OCI-LY1 (cell line): ENCODE results near the gene IRF8.

Experiments
- CTCF ChIP-seq: fragments of 200-600 bp; sonication (generic), shearing (Covaris generic); IDR thresholded peaks from 2 replicates; pipeline ENCODE4 v1.5.1; 2017; ENCODE audit warnings: mild to moderate bottlenecking, antibody characterized with exemption, low read length, moderate library complexity, mixed read lengths
- EZH2 ChIP-seq: fragments of 200-600 bp; sonication (generic), shearing (Covaris generic); IDR thresholded peaks from 2 replicates; pipeline ENCODE4 v1.8.0; 2017; ENCODE audit warnings: borderline replicate concordance, mixed run types, mild to moderate bottlenecking, antibody characterized with exemption, low read length, moderate library complexity, mixed read lengths

DNA sequence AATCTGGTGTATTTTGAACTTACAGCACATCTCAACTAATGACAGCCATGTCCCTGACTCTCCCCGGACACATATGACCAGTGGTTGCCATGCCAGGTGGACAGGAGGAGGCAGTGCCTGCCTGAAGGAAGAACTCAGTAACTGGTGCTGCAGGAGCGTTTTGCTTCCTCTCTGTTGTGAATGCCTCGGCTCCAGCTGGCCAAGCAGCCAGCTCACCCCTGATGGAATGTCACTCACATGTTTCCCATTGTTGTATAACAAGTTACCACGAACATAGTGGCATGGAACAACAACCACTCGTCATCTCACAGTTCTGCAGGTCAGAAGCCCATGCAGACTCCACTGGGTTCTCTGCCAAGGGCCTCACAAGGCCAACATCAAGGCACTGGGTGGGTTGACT lies 20.1 kb upstream of the IRF8 start:
- TF ChIP-seq CTCF (no peak), EZH2 (no peak)
